Lung microvascular endothelial cell (primary cell): ENCODE results near the gene KIF5B. TPM values are rescaled to one million over a fixed set of nuclear protein-coding genes. Genes with fewer than 3 reads are reported as not detected.
A peak's percentile ranks its signal among the peaks of the same experiment; 100 is the strongest.
"Not testable (repeated sequence)": the region's sequence is repeated elsewhere in the genome, so short reads cannot be mapped to it uniquely, and the experiment has no call there.

Source experiments
- DNase-seq, 2 donors: peaks; one replicate each; pipeline versions ENCODE4 v3.0.0 to v3.0.0-alpha.2; 2010; ENCODE audit warnings: low read depth in 2 of 2
- total RNA-seq: library from RNA; depleted of rRNA; stranded (reverse); fragments of >200 nt; gene quantifications from 2 replicates; pipeline ENCODE4 v1.2.1, GENCODE V29; 2014

KIF5B gene
- 71.3 and 91.9 TPM in 2 replicates for total RNA-seq

DNA sequence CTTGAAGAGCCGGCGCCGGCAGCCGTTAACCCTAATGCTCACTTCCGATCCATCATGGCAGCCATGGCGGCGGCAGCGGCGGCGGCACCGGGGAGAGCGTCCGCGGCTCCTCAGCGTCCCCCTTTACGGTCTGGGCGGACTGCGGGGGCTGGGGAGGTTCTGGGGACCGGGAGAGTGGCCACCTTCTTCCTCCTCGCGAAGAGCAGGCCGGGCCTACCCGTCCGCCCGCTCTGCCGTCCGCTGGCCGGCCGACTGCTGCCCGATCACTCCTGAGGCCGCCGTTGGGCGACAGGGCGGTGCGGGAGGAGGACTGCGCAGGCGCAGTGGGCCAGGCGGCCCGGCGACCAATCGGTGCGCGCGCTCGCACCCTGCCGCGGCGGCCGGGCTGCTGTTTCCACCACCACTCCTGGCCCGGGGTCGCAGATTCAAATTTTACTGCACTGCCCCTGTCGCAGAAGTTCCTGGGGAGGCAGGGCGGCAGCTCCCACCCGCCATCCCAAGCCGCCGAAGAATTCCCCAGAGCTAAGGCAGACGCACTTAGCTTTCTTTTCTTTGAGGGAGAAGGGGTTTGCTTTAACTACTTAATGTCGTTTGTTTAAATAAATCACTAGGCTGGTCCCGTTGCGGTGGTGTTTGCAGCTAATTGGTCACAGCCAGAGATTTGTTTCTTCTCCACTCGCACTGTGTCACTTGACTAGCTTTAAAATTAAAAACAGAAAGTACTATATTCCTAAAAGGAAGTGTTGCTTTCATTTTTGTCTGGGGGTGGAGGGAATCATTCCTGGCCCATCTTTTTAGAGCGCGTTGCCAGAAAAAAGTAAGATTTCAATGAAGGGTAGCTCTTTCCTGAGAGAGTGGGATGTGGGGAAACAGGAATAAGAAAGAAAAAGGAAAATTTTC, at the start of gene KIF5B:
KIF5B (minus strand) TSS at position 290 of the 900 bp plus-strand sequence. CDS start 452 bp downstream, outside the sequence.
- peak; percentile 90 to 94 for DNase-seq

DNA sequence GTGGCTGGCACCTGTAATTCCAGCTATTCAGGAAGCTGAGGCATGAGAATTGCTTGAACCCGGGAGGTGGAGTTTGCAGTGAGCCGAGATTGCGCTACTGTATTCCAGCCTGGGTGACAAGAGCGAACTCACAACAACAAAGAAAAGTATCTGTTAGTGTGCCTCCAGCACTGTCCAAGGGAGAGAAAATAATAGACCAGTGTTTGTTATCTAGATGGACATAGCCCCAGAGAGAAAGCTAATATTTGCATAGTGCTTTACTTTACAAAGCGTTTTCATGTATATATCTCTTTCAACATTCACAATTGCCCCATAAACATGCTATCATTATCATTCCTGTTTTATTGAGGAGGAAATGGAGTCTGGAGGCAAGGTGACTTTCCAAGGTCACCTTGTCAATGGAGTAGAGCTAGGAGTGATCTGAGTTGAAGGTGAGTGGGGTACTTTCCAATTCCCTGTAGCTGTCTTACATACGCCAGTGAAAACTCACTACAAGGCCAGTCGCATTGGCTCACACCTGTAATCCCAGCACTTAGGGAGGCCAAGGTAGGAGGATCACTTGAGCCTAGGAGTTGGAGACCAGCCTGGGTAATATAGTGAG, 49.7 kb upstream of the KIF5B start:
- no peak for DNase-seq

DNA sequence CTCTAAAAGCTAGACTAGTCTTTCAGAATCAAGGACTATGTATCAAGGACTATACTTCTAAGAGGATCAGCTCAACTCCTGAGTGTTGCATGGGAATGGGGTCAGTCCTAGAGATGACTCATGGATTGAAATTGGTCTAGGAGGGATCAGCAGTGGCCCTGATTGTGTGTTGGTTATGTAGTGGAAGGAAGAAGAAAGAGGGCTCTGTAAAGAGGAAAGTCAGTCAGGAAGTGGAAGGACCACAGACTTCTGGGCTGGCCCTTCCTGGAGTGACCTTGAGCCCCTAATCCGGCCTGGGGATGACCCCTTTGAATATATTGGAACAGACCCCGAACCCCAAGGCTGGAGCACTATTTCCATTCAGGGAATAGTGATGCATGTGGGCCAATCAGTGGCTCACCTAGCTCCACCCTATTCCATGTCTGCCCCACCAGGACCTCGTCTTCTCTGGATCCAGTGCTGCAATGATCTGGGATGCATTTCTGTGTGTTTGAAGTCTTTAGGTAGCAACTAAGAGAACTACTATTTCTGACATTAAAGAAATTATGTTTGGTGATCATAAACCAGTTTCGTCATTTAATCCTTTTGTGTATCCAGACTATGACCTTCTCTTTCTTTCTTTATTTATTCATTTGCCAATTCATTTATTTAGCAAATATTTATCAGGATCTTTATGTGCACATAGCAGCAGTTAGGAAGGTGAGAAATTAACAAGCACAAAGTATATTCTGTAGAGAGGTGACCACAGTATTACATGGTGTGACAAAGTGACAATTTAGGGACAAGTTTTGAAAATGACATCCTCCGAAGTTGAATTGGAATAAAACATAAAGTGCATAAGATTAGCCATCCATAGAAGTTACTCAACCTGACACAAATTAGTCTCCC, 48.6 kb upstream of the KIF5B start:
- no peak for DNase-seq

DNA sequence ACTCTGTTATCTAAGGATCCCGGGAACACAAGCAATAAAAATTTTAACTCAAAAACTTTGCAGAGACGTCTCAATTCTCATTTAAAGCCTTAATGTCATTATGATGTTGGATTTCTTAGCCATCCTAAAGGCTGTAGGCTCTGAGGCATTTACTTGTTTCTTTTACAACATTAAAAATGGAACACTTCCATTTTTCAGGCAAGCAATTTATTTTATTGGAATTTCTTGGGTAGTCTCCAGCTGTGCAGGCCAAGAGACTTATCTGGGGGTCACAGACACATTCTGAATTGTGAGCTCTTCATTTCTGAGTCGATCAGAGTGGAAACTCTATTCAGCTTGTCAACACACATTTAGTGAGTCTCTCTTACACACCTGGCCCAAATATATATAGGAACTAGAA, 48.0 kb upstream of the KIF5B start:
- no peak for DNase-seq

DNA sequence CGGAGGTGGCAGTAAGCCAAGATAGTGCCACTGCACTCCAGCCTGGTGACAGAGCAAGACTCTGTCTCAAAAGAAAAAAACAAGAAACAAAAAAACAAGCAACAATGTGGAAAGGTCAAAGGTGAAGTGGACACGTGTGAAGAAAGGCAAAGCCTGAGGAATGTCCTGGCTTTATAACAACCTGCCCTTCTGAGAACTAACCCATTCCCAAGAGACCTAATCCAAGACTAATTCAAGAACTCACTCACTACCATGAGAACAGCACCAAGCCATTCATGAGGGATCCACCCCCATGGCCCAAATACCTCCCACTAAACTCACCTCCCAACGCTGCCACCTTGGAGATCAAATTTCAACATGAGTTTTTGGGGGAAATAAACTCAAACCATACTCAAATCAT, 47.5 kb upstream of the KIF5B start:
- no peak for DNase-seq

DNA sequence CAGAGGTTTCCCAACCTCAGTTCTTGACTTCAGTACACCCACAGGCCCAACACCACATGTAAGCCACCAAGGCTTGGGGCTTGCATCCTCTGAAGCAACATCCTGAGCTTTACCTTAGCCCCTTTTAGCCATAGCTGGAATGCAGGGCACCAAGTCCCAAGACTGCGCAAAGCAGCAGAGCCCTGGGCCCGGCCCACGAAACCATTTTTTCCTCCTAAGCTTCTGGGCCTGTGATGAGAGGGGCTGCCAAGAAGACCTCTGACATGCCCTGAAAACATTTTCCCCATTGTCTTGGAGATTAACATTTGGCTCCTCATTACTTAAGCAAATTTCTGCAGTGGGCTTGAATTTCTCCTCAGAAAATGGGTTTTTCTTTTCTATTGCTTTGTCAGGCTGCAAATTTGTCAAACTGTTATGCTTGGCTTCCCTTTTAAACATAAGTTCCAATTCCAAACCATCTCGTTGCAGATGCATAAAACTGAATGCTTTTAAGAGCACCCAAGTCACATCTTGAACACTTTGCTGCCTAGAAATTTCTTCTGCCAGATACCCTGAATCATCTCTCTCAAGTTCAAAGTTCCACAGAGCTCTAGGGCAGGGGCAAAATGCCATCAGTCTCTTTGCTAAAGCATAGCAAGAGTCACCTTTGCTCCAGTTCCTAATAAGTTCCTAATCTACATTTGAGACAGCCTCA, 42.5 kb upstream of the KIF5B start:
- not testable (repeated sequence) for DNase-seq

DNA sequence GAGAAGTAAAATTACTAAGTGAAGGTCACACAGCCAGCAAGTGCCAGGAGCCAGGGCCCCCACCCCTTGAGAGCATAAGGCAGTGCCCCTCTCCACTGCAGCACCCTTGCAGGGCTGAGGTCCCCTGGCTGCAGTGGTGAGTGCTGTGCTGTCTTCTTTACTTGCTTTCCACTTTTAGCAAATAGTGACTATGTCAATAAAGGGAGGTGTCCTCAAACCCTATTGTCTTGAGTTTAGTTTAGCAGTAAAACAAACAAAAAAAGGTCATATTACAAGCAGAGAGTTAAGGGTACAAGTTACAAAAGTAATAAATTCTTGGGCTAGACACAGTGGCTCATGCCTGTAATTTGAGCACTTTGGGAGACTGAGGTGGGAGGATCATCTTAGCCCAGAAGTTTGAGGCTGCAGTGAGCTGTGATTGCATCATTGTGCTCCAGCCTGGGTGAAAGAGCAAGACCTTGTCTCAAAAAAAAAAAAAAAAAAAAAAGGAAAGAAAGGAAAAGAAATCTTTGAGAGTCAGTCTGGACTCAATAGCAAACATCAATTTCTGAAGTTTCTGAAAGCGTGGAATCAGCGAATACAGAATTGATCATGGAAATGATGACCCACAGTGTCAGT, 39.0 kb upstream of the KIF5B start:
- DNase-seq: no peak

DNA sequence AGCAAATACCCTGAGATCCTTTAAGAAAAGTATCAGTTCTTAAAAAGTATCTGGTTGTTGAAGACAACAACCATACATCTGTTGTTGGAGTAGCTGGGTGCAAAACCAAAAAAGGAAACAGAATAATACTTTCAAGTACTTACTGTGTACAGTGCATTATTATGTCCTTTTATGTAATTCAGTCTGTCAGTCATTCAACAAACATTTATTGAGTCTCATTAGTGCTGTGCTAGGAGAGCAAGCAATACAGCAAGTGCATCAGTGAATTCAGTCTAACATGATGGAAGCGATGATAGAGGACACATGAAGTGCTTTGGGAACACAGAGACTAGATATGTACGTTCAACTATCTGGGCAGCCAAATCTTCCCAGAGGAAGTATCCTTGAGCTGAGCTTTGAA, 37.4 kb upstream of the KIF5B start:
- DNase-seq: no peak

DNA sequence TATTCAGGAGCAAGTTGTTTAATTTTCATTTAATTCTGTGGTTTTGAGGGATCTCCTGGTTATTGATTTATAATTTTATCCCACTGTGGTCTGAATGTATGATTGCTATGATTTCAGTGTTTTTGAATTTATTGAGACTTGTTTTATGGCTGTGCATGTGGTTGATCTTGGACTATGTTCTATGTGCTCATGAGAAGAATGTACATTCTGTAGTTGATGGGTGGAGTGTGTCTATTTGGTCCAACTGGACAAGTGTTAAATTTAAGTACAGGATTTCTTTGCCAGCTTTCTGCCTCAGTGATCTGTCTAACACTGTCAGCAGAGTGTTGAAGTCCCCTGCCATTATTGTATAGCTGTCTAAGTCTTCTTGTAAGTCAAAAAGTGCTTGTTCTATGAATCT, 34.8 kb upstream of the KIF5B start:
- no peak for DNase-seq

DNA sequence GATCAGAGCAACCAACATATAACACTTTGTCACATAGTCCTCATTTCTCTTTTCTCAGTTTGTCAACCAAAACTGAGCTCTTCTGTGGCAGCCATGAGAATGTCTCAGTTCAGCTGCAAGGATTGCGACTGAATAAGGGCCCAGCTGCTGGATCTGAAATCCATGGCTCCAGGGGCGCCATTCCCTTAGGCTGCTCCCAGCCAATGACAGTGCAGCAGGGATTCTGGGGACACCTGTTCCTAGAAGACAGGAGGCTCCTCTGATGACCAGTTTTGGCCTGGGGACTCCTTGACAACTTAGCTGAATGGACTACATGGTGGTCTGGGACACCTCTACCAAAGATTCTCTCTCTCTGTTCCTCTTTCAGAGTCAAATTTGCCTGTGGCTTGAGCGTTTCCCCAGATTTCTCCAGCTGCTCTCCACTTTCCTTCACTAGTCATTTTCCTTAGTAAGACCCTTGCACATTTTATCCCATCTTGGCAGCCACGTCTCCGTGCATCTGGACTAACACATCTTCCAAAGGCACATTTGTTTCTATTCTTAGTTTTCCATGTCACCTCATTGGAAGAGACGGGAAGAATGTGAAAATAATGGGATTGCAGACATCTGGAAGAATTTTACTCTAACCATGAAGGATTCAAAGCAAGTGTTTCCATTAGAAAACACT, 28.1 kb upstream of the KIF5B start:
- no peak for DNase-seq

DNA sequence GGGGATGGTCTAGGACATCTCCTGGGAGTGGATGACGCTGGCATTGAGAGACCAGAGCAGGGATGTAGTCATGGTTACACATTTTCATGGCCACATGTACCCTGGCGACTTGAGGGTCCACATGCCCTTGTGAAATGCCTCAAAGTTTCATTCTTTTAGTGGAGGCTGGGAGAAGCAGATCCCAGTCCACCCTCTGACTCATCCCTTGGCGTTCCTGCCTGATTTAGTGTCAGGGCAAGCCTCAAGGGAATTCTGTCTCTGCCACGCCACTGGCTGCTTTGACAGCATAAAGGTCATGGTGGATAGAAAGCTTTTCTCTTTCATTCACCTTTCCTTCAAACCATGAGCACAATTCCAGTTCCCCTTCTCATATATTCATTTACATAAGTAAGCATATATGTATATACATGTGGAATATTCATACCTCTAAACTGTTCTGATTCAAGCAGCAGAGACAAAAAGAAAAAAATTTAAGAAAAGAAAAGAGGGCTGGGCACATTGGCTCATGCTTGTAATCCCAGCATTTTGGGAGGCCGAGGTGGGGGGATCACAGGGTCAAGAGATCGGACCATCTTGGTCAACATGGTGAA, 21.8 kb upstream of the KIF5B start:
- peak in 1 of 2 donors; percentile 6 for DNase-seq

DNA sequence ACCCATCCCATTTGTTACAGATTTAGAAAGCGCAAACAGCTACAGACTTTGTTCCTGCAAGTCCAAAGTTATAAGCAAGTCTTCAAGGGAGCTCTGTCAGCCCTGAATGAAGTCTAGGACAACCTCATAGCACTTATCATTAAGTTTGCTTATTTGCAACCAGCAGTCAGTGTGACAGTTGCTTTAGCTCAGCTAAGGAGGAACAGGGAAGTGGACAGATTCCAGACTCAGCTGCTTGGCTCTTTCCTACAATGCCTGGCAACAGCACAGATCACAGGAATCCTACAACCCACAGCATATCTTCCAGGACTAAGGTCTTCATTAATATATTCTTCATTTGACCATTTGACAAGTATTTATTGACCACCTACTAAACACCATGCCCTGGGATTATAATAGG, 17.4 kb upstream of the KIF5B start:
- no peak for DNase-seq

DNA sequence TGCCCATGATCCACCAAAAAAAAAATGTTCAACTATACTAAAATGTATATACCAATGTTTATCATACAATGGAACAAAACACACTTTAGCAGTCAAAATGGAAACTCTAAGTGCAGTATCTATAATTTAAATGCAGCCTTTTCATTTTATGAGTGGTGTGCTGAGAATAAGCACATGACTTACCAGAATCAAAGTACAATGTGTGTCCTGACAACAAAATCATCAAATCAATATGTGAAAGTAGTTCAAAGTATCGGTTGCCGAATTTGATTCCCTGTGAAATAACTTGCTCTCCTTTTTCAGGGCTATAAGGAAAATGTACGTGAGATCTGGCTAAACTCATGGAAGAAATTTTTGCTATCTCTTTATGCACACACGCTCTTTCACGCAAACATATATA, 16.9 kb upstream of the KIF5B start:
- DNase-seq: no peak

DNA sequence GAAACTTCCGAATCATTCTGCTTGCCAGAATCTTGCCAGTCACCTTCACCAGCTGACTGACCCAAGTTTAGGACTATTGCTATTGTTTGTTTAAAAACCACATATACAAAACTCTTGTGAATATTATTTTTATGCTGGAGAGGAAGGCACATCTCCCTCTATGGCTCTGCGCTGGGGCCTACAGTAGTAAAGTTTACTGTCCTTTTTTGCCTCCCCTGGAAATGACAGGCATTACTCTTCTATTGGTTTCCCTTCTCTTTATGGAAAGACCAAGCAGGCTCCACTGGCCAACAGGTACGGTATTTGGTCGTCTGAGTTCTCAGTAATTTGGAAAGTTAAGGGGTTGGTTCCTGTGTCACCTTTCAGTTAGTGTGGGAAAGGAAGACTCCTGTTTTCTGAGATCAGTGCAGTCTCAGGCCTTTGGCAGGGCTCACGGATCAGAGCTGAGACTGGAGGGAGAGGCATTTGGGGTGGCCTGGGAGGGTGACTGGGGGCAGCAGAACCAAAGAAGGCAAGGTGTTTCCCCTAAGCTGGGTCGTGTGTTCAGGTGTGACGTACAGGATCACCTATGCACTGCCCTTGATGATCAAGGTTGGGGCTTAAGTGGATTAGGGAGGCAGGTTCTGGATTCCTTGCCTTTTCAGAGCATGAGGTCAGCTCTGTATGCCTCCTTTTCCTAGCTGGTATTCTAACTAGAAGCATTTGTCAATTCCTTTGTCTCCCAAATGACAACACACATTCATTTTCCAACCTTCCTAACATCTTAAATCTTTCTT, 16.0 kb upstream of the KIF5B start:
- DNase-seq: no peak

DNA sequence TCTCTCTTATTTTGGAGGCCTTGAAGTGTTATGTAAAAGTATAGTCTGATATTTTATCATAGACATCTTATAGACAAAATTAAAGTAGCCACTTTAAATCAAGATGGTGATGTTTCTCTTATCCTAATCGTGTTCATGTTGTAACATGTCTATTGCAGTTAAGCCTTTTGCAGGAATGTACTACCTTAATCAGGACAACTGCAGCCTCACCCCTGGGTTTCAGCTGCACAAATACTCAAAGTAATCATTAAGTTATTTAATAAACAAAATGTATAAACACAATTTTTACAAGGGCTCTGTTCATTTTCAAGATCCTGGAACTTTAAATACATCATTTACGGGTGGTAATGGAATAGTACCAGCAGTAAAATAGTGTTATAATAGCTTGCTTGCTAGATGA, 14.4 kb upstream of the KIF5B start:
- no peak for DNase-seq

DNA sequence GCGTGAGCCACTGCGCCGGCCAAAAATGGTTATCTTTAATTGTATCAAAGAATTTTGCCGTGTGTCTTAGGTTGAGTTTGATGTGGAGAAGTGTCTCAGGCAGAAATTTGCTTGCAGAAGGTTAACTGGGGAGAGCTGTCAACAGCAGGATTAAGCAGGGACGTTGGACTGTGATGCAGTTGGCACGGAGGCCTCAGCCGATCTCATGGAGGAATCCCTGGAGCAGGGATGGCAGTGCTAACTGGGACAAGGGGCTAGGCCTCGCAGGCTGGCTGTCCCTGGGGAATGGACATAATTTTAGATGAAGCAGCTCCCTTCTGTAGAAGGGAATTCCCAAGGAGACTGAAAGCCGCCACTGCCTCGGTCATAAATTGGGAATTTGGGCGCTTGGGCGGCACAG, 12.3 kb upstream of the KIF5B start:
- no peak for DNase-seq

DNA sequence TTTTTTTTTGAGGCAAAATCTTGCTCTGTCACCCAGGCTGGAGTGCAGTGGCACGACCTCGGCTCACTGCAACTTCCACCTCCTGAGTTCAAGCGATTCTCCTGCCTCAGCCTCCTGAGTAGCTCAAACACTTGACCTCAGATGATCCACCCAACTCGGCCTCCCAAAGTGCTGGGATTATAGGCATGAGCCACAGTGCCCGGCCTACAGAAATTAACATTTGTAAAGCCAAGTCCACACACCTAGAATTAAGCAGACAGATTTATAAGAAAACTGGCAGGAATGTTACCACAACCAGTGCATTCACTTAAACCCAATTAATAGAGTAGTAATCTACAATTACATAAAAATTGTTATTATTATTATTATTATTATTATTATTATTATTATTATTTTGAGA, 11.7 kb upstream of the KIF5B start:
- not testable (repeated sequence) for DNase-seq

DNA sequence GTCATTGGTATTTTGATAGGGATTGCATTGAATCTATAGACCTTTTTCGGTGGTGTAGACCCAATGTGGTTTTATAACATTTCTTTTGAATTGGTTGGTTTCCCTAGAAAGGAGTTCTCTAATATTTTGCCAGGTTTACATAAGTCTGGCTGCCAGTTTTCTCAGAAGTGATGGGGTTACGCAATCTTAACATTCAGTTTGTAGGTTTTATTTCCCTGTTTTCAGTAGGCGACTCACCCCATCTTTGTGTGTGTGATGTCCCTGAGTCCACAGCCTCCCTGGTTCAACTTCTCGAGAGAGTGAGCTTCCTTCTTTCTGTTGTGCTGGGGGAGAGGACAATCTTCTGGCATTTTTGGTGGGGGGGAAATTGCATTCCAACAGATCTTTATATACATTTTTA, 9.6 kb upstream of the KIF5B start:
- no peak for DNase-seq

DNA sequence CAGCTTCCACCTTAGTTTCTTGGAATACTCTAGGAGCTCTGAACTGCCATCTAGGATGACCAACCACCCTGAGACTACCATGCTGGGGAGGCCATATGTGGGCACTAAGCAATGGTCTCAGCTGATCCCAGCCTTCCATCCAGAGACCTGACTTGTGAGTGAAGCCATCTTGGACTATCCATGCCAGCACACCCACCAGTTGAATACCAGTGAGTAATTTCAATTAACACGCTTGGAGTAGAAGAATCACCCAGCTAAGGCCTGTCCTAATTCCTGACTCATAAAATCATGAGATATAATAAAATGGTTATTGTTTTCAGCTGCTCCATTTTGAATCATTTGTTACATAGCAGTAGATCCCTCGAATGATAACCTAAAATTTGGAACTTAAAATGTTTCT, 5.2 kb upstream of the KIF5B start:
- DNase-seq: no peak
